ENCODE measurements around the gene CES3. TPM values are rescaled to one million over a fixed set of nuclear protein-coding genes. Genes with fewer than 3 reads are reported as not detected.

Gene CES3
- polyA plus RNA-seq, 2 of the 4 experiments (the other 2 are of a cell fraction), result 2.1 to 3.8 TPM

GRCh38 chr16:66936889-66937554 lies 24.0 kb upstream of the CES3 start:
- FAIRE-seq (no peak), DNase-seq (ENCODE audit: low read depth in 1 of 2, low spot score in 1 of 2) (no peak), ATAC-seq (no peak)
- H3K4me2 ChIP-seq, result no peak overlapping the region
- TF ChIP-seq CBX2 (IDR thresholded peaks at IDR 0.05; ENCODE audit: borderline replicate concordance, low read depth), result no peak
- peaks cover 26% of the 10 kb centered on the region for H3K4me1 ChIP-seq
- no peaks in the 10 kb centered on the region for H3K9me3 ChIP-seq
- H3K27ac ChIP-seq, result no peak overlapping the region
- H3K4me3 ChIP-seq, result no peak overlapping the region
- WGBS (ENCODE audit: missing lambda C conversion rate), result 91% methylated on average over 4 of the region's 4 CpGs
- CTCF ChIA-PET, result interaction anchor here (0.6 to 4.0 kb wide), 7 partner anchors 10 to 218 kb away, joined by 3 to 31 read pairs (median 7); partner anchors contain the start of gene CES3
- POLR2A ChIA-PET, result no interaction called here

GRCh38 chr16:66937725-66938337 lies 23.2 kb upstream of the CES3 start:
- TF ChIP-seq RARB (CRISPR knock-in tag; IDR thresholded peaks at IDR 0.05) (no peak), JUNB (IDR thresholded peaks at IDR 0.05) (no peak), PHF8 (IDR thresholded peaks at IDR 0.05; ENCODE audit: borderline replicate concordance, low read depth) (no peak), MYC (IDR thresholded peaks at IDR 0.05; ENCODE audit: borderline replicate concordance, low read length) (no peak), HDAC2 (IDR thresholded peaks at IDR 0.05) (no peak), MAFK (IDR thresholded peaks at IDR 0.05; ENCODE audit: partially characterized antibody) (no peak), GATA3 (IDR thresholded peaks at IDR 0.05; ENCODE audit: borderline replicate concordance) (no peak), ESRRA (IDR thresholded peaks at IDR 0.05; ENCODE audit: borderline replicate concordance, low read length) (no peak), USF2 (IDR thresholded peaks at IDR 0.05) (no peak), RFX5 (IDR thresholded peaks at IDR 0.05) (no peak), KDM5A (IDR thresholded peaks at IDR 0.05) (no peak), TFCP2L1 (CRISPR knock-in tag; IDR thresholded peaks at IDR 0.05) (no peak), CHD4 (IDR thresholded peaks at IDR 0.05; ENCODE audit: borderline replicate concordance) (no peak), MAZ (IDR thresholded peaks at IDR 0.05; ENCODE audit: borderline replicate concordance, low read depth, low read length) (no peak), ZC3H11A (IDR thresholded peaks at IDR 0.05) (no peak), EP300 (IDR thresholded peaks at IDR 0.05) (no peak), HOXA7 (CRISPR knock-in tag; IDR thresholded peaks at IDR 0.05) (no peak)
- Histone ChIP-seq H3K4me3 (no peak overlapping the region), H3K4me2 (no peak overlapping the region), H3K4me1 (peaks cover 18% of the 10 kb centered on the region), H3K9me3 (no peaks in the 10 kb centered on the region), H3K27ac (no peak overlapping the region)
- FAIRE-seq, result no peak
- no peak for ATAC-seq
- POLR2A ChIA-PET, result no interaction called here
- 91% methylated on average over 9 of the region's 10 CpGs for WGBS (ENCODE audit: missing lambda C conversion rate)
- DNase-seq (ENCODE audit: low read depth in 1 of 2, low spot score in 1 of 2), result no peak
- CTCF ChIA-PET, result interaction anchor here (0.8 to 4.0 kb wide), 5 partner anchors 10 to 217 kb away, joined by 3 to 31 read pairs (median 7); partner anchors contain the start of gene CES3

GRCh38 chr16:66939366-66939765 lies 21.7 kb upstream of the CES3 start:
- Histone ChIP-seq H3K27ac (no peak overlapping the region), H3K4me3 (no peak overlapping the region), H3K9me3 (no peaks in the 10 kb centered on the region), H3K4me1 (peaks cover 13% of the 10 kb centered on the region; the same call in 2 of the 3 replicates), H3K4me2 (no peak overlapping the region)
- POLR2A ChIA-PET, result no interaction called here
- FAIRE-seq, result no peak
- DNase-seq (ENCODE audit: low read depth in 1 of 2, low spot score in 1 of 2), result no peak
- ATAC-seq, result no peak
- CTCF ChIA-PET, result interaction anchor here (1.0 to 4.0 kb wide), 7 partner anchors 8 to 245 kb away, joined by 3 to 31 read pairs (median 7); no protein-coding TSS in a partner anchor
- TF ChIP-seq ZC3H11A (IDR thresholded peaks at IDR 0.05) (no peak), PHF8 (IDR thresholded peaks at IDR 0.05; ENCODE audit: borderline replicate concordance, low read depth) (no peak), BHLHE40 (IDR thresholded peaks at IDR 0.05; ENCODE audit: low read depth, low read length) (no peak), KDM5A (IDR thresholded peaks at IDR 0.05) (no peak), JUNB (IDR thresholded peaks at IDR 0.05) (no peak)

GRCh38 chr16:66940236-66940635 lies 20.8 kb upstream of the CES3 start:
- H3K27ac ChIP-seq, result no peak overlapping the region
- CTCF ChIA-PET, result interaction anchor here (1.2 to 4.0 kb wide), 5 partner anchors 14 to 245 kb away, joined by 3 to 31 read pairs (median 7); no protein-coding TSS in a partner anchor
- no peaks in the 10 kb centered on the region for H3K9me3 ChIP-seq
- POLR2A ChIA-PET, result no interaction called here
- FAIRE-seq (no peak), ATAC-seq (no peak), DNase-seq (ENCODE audit: low read depth in 1 of 2, low spot score in 1 of 2) (no peak)
- TF ChIP-seq HES2 (IDR thresholded peaks at IDR 0.05), result no peak
- TF ChIP-seq CBX2 (IDR thresholded peaks at IDR 0.05; ENCODE audit: borderline replicate concordance, low read depth), result no peak
- no peak for TF ChIP-seq JUNB (IDR thresholded peaks at IDR 0.05)
- no peak for TF ChIP-seq ZC3H11A (IDR thresholded peaks at IDR 0.05)
- TF ChIP-seq BCL3 (IDR thresholded peaks at IDR 0.05), result no peak
- TF ChIP-seq MAFK (IDR thresholded peaks at IDR 0.05; ENCODE audit: partially characterized antibody), result no peak
- H3K4me1 ChIP-seq, result peaks cover 12% of the 10 kb centered on the region; the same call in 2 of the 3 replicates
- no peak overlapping the region for H3K4me3 ChIP-seq
- no peak overlapping the region for H3K4me2 ChIP-seq
- WGBS (ENCODE audit: missing lambda C conversion rate), result 95% methylated on average over 14 of the region's 16 CpGs
